HepG2 (cell line): ENCODE measurements around the gene C5AR1. TPM values are rescaled to one million over a fixed set of nuclear protein-coding genes. Genes with fewer than 3 reads are reported as not detected.
A peak's percentile ranks its signal among the peaks of the same experiment; 100 is the strongest.

Source experiments
- AKNA ChIP-seq: sonication (generic); formaldehyde crosslinking; IDR thresholded peaks from 2 replicates; pipeline ENCODE4 v1.4.0; 2020; ENCODE audit warnings: missing genetic modification reagents, borderline replicate concordance
- ATF5 ChIP-seq: sonication (generic); formaldehyde crosslinking; IDR thresholded peaks from 2 replicates; pipeline ENCODE4 v1.4.0; 2020; ENCODE audit warnings: mild to moderate bottlenecking, low read depth, missing genetic modification reagents
- CBX1 ChIP-seq: IDR thresholded peaks from one replicate; pipeline ENCODE4 v1.6.1; 2016; ENCODE audit warnings: antibody characterized with exemption, low read depth
- EEA1 ChIP-seq: sonication (generic); formaldehyde crosslinking; IDR thresholded peaks from 2 replicates; pipeline ENCODE4 v1.5.1; 2020; ENCODE audit warnings: mild to moderate bottlenecking, missing genetic modification reagents, borderline replicate concordance
- RAD21 ChIP-seq: fragments of 450-650 bp; formaldehyde crosslinking; IDR thresholded peaks from 2 replicates; pipeline ENCODE4 v1.5.0; 2020; ENCODE audit warnings: mild to moderate bottlenecking
- RBFOX2 ChIP-seq: fragments of 200-400 bp; formaldehyde crosslinking; IDR thresholded peaks from 2 replicates; pipeline ENCODE4 v1.6.1; 2017; ENCODE audit warnings: low read depth, mild to moderate bottlenecking, low read length
- RXRA ChIP-seq: sonication (generic); formaldehyde crosslinking; IDR thresholded peaks from 2 replicates; pipeline ENCODE4 v1.5.1; 2020; ENCODE audit warnings: missing genetic modification reagents
- SETDB1 ChIP-seq: sonication (generic); formaldehyde crosslinking; IDR thresholded peaks from 2 replicates; pipeline ENCODE4 v1.5.1; 2020; ENCODE audit warnings: missing genetic modification reagents, mild to moderate bottlenecking, borderline replicate concordance
- SMAD9 ChIP-seq: sonication (generic); formaldehyde crosslinking; IDR thresholded peaks from 2 replicates; pipeline ENCODE4 v1.5.1; 2020; ENCODE audit warnings: mild to moderate bottlenecking, missing genetic modification reagents
- SMYD3 ChIP-seq: sonication (generic); formaldehyde crosslinking; IDR thresholded peaks from 2 replicates; pipeline ENCODE4 v1.8.1; 2023; ENCODE audit warnings: mild to moderate bottlenecking, missing genetic modification reagents
- XRCC5 ChIP-seq: fragments of 200-400 bp; formaldehyde crosslinking; optimal IDR thresholded peaks from 2 replicates; pipeline ENCODE3; 2017; ENCODE audit warnings: mild to moderate bottlenecking, low read length
- ZBTB42 ChIP-seq: sonication (generic); formaldehyde crosslinking; IDR thresholded peaks from 2 replicates; pipeline ENCODE4 v1.5.0; 2020; ENCODE audit warnings: mild to moderate bottlenecking, missing genetic modification reagents
- ZFP1 ChIP-seq: IDR thresholded peaks from 2 replicates; pipeline ENCODE4 v1.6.1; 2016
- ZFP37 ChIP-seq: sonication (generic); formaldehyde crosslinking; IDR thresholded peaks from 2 replicates; pipeline ENCODE4 v1.4.0; 2020; ENCODE audit warnings: missing genetic modification reagents, borderline replicate concordance
- ZMYM3 ChIP-seq: sonication (generic); formaldehyde crosslinking; IDR thresholded peaks from 2 replicates; pipeline ENCODE4 v1.5.1; 2020; ENCODE audit warnings: mild to moderate bottlenecking, missing genetic modification reagents
- ZNF326 ChIP-seq: sonication (generic); formaldehyde crosslinking; IDR thresholded peaks from 2 replicates; pipeline ENCODE4 v1.4.0; 2020; ENCODE audit warnings: missing genetic modification reagents, borderline replicate concordance
- ZNF337 ChIP-seq: sonication (generic); formaldehyde crosslinking; IDR thresholded peaks from 2 replicates; pipeline ENCODE4 v1.5.1; 2020; ENCODE audit warnings: missing genetic modification reagents, low read depth, mild to moderate bottlenecking, borderline replicate concordance
- ZNF343 ChIP-seq: sonication (generic); formaldehyde crosslinking; IDR thresholded peaks from 2 replicates; pipeline ENCODE4 v1.4.0; 2020; ENCODE audit warnings: mild to moderate bottlenecking, missing genetic modification reagents
- ZNF530 ChIP-seq: sonication (generic); formaldehyde crosslinking; IDR thresholded peaks from 2 replicates; pipeline ENCODE4 v1.5.0; 2020; ENCODE audit warnings: low read depth, mild to moderate bottlenecking, missing genetic modification reagents
- ZNF543 ChIP-seq: sonication (generic); formaldehyde crosslinking; IDR thresholded peaks from 2 replicates; pipeline ENCODE4 v1.4.0; 2020; ENCODE audit warnings: mild to moderate bottlenecking, missing genetic modification reagents
- ZNF766 ChIP-seq: sonication (generic); formaldehyde crosslinking; IDR thresholded peaks from 2 replicates; pipeline ENCODE4 v1.5.0; 2020; ENCODE audit warnings: missing genetic modification reagents, borderline replicate concordance
- ZSCAN20 ChIP-seq: sonication (generic); formaldehyde crosslinking; IDR thresholded peaks from 2 replicates; pipeline ENCODE4 v1.4.0; 2020; ENCODE audit warnings: missing genetic modification reagents, mild to moderate bottlenecking, borderline replicate concordance
- polyA plus RNA-seq, 8 experiments: library from polyadenylated mRNA; depleted of rRNA in 3 of 8; stranded (reverse) in 7 of 8; unstranded in 1 of 8; fragments of >200 nt; fragmentation: Illumina TruSeq in 4 of 8; extraction: Trizol in 4 of 8; gene quantifications; 2 replicates each; pipeline versions ENCODE4 v1.2.1 to v1.2.3, GENCODE V29; 2011 to 2016; ENCODE audit warnings: low read depth in 4 of 8, missing spikeins in 1 of 8, mixed read lengths in 1 of 8; ENCODE audit not compliant: insufficient read depth in 1 of 8
- total RNA-seq, 5 experiments: library from RNA; depleted of rRNA; stranded (reverse); fragments of >200 nt; fragmentation: Illumina TruSeq; extraction: Trizol; gene quantifications; 2 replicates each; pipeline ENCODE4 v1.2.3, GENCODE V29; 2016; ENCODE audit warnings: low read depth in 1 of 5
- TF ChIP-seq, protein P1 (sequence below): sonication (generic); formaldehyde crosslinking; IDR thresholded peaks from 2 replicates; pipeline ENCODE4 v1.4.0; 2020; ENCODE audit warnings: mild to moderate bottlenecking, missing genetic modification reagents

C5AR1 gene
- total and polyA plus RNA-seq, 2 of the 13 experiments (the other 11 are each of a cell fraction or from before 2014, with no cell fraction given) = 0.07 to 1.6 TPM

DNA sequence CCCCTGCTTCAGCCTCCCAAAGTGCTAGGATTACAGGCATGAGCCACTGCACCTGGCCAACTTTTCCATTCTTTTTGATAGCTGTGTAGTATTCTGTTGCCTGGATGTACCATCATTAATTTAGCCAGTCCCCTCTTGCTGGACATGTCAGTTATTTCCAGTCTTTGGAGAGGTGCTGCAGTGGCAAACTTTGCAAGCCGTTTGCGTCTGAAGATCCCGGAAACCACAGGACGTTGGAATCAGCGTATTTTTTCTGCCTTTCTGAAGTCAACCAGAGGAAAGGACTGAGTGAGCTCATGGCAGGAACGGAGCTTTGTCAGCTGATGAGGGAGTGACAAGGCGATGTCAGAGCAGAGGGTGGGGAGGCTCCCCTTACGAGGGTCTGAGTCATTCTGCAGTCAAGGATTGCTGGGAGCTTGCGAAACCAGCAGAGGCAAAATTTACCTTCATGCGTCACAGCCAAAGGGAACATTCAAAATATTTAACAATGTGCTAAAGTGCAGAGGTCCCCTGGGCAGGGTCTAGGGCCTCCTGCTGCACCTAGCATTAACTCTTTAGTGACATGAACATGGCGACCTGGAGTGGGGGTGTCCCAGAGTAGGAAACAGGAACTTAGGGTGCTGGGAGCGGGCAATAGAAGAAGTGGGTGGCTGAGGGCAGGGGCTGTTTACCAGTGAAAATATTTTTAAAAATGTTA, 5.6 kb downstream of the C5AR1 start (continued):
- no peak for TF ChIP-seq ATF5 (CRISPR knock-in tag)
- TF ChIP-seq, protein P1, sequence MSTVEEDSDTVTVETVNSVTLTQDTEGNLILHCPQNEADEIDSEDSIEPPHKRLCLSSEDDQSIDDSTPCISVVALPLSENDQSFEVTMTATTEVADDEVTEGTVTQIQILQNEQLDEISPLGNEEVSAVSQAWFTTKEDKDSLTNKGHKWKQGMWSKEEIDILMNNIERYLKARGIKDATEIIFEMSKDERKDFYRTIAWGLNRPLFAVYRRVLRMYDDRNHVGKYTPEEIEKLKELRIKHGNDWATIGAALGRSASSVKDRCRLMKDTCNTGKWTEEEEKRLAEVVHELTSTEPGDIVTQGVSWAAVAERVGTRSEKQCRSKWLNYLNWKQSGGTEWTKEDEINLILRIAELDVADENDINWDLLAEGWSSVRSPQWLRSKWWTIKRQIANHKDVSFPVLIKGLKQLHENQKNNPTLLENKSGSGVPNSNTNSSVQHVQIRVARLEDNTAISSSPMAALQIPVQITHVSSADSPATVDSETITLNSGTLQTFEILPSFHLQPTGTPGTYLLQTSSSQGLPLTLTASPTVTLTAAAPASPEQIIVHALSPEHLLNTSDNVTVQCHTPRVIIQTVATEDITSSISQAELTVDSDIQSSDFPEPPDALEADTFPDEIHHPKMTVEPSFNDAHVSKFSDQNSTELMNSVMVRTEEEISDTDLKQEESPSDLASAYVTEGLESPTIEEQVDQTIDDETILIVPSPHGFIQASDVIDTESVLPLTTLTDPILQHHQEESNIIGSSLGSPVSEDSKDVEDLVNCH = no peak
- TF ChIP-seq ZMYM3 (CRISPR knock-in tag) = peak; percentile 85
- TF ChIP-seq ZNF766 (CRISPR knock-in tag) = peak; percentile 59
- no peak for TF ChIP-seq ZNF343
- TF ChIP-seq SMAD9 (CRISPR knock-in tag) = no peak
- TF ChIP-seq RAD21 (CRISPR knock-in tag) = no peak
- peak; percentile 81; the same call in 1 of the 2 replicates for TF ChIP-seq RXRA (CRISPR knock-in tag)
- no peak for TF ChIP-seq ZNF530 (CRISPR knock-in tag)
- TF ChIP-seq ZSCAN20 (CRISPR knock-in tag) = no peak
- no peak for TF ChIP-seq CBX1
- TF ChIP-seq XRCC5 = peak; percentile 77
- no peak for TF ChIP-seq EEA1 (CRISPR knock-in tag)
- TF ChIP-seq ZNF337 (CRISPR knock-in tag) = no peak
- no peak for TF ChIP-seq ZFP37 (CRISPR knock-in tag)
- no peak for TF ChIP-seq ZNF326 (CRISPR knock-in tag)
- no peak for TF ChIP-seq SMYD3 (CRISPR knock-in tag)
- peak; percentile 72 for TF ChIP-seq ZFP1 (CRISPR knock-in tag)
- TF ChIP-seq ZNF543 (CRISPR knock-in tag) = no peak
- TF ChIP-seq ZBTB42 (CRISPR knock-in tag) = 0 out of 2 replicates have a peak, but pooled peaks have one; percentile 44
- no peak for TF ChIP-seq AKNA (CRISPR knock-in tag)
- no peak for TF ChIP-seq SETDB1 (CRISPR knock-in tag)
- no peak for TF ChIP-seq RBFOX2
